ENCODE data around the gene NEDD4L. TPM values are rescaled to one million over a fixed set of nuclear protein-coding genes. Genes with fewer than 3 reads are reported as not detected.

The NEDD4L gene
- polyA plus RNA-seq, 1 donor (not counting 4 experiments of a cell fraction or from before 2014, with no cell fraction given): 52.6 TPM

DNA sequence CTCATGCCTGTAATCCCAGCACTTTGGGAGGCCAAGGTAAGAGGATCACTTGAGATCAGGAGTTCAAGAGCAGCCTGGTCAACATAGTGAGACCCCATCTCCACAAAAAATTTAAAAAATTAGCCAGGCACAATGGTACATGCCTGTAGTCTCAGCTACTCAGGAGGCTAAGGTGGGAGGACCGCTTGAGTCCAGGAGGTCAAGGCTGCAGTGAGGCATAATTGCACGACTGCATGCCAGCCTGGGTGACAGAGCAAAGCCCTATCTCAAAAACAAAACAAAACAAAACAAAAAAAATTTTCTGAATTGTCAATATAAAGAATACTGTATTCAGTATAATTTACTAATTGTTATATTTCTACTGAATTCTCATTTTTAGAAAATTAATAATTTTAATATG, 20.9 kb upstream of the NEDD4L start:
- dilution Hi-C loops (cut with MboI; ENCODE audit: extremely low pct_ligation_motif_present, low sequenced_read_pairs): no loop called here
- DNase-seq (ENCODE audit: low read depth, low spot score): no peak
- FAIRE-seq: no peak

DNA sequence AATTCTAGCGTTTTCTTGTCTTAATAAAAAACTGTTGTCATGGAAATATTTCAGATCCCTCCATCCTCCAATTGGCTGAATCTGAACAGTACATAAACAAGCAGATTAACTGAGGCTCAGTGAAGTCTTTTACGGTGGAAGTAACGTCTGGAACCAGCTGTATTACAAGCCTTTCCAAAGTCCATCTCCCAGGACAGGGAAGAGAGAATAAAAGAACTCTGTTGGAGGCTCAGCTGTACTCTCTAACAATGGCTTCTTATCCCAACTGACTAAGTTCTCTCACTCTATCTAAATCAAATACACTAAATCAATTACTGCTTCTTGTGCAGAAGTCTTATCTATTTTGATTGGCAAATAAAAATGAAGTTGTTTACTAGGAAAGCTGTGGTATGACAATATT, 19.9 kb upstream of the NEDD4L start:
- no peak for DNase-seq (ENCODE audit: low read depth, low spot score)
- Histone ChIP-seq H3K79me2 (ENCODE audit: control insufficient read depth, insufficient read depth, low read length) (no peaks in the 10 kb centered on the region), H3K4me1 (ENCODE audit: control insufficient read depth, extremely low read depth, insufficient read depth, low read length) (no peaks in the 10 kb centered on the region), H3K27ac (ENCODE audit: control insufficient read depth, insufficient read depth, low read length) (no peak overlapping the region), H4K20me1 (ENCODE audit: control insufficient read depth, extremely low read depth, insufficient read depth, low read length) (no peaks in the 10 kb centered on the region), H3K4me2 (ENCODE audit: control insufficient read depth, extremely low read depth, insufficient read depth, low read depth, low read length) (no peak overlapping the region), H3K9me3 (ENCODE audit: control insufficient read depth, low read depth, low read length) (no peaks in the 10 kb centered on the region), H3K4me3 (ENCODE audit: control insufficient read depth in 2 of 3, extremely low read depth in 1 of 3, insufficient read depth in 2 of 3, low read depth in 1 of 3, low read length in 3 of 3) (no peak overlapping the region), H3K9ac (ENCODE audit: control insufficient read depth, extremely low read depth, insufficient read depth, low read length) (no peak overlapping the region), H3K9me1 (ENCODE audit: control insufficient read depth, extremely low read depth, insufficient read depth, low read length) (no peaks in the 10 kb centered on the region), H2AFZ (ENCODE audit: control insufficient read depth, low read length) (no peak overlapping the region), H3K27me3 (ENCODE audit: control insufficient read depth, extremely low read depth, insufficient read depth, low read length) (peaks cover 2% of the 10 kb centered on the region), H3K36me3 (ENCODE audit: control insufficient read depth in 2 of 2, extremely low read depth in 1 of 2, insufficient read depth in 2 of 2, low read length in 2 of 2) (no peaks in the 10 kb centered on the region)
- FAIRE-seq: no peak
- TF ChIP-seq, protein P1, sequence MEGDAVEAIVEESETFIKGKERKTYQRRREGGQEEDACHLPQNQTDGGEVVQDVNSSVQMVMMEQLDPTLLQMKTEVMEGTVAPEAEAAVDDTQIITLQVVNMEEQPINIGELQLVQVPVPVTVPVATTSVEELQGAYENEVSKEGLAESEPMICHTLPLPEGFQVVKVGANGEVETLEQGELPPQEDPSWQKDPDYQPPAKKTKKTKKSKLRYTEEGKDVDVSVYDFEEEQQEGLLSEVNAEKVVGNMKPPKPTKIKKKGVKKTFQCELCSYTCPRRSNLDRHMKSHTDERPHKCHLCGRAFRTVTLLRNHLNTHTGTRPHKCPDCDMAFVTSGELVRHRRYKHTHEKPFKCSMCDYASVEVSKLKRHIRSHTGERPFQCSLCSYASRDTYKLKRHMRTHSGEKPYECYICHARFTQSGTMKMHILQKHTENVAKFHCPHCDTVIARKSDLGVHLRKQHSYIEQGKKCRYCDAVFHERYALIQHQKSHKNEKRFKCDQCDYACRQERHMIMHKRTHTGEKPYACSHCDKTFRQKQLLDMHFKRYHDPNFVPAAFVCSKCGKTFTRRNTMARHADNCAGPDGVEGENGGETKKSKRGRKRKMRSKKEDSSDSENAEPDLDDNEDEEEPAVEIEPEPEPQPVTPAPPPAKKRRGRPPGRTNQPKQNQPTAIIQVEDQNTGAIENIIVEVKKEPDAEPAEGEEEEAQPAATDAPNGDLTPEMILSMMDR (optimal IDR thresholded peaks at IDR 0.05 in 1 of 3, IDR thresholded peaks at IDR 0.05 in 1 of 3, conservative IDR thresholded peaks at IDR 0.05 in 1 of 3; ENCODE audit: extremely low read depth in 1 of 3, insufficient read depth in 2 of 3, low read length in 3 of 3): no peak
- TF ChIP-seq EZH2 (IDR thresholded peaks at IDR 0.05; ENCODE audit: low read length): no peak
- dilution Hi-C loops (cut with MboI; ENCODE audit: extremely low pct_ligation_motif_present, low sequenced_read_pairs): no loop called here

More for the DNA sequence above, 20.9 kb upstream of the NEDD4L start:
- no peaks in the 10 kb centered on the region for H4K20me1 ChIP-seq (ENCODE audit: control insufficient read depth, extremely low read depth, insufficient read depth, low read length)
- H3K9me3 ChIP-seq (ENCODE audit: control insufficient read depth, low read depth, low read length): no peaks in the 10 kb centered on the region
- no peak overlapping the region for H3K4me3 ChIP-seq (ENCODE audit: control insufficient read depth in 2 of 3, extremely low read depth in 1 of 3, insufficient read depth in 2 of 3, low read depth in 1 of 3, low read length in 3 of 3)
- H3K36me3 ChIP-seq (ENCODE audit: control insufficient read depth in 2 of 2, extremely low read depth in 1 of 2, insufficient read depth in 2 of 2, low read length in 2 of 2): no peaks in the 10 kb centered on the region
- H3K27ac ChIP-seq (ENCODE audit: control insufficient read depth, insufficient read depth, low read length): no peak overlapping the region
- no peaks in the 10 kb centered on the region for H3K4me1 ChIP-seq (ENCODE audit: control insufficient read depth, extremely low read depth, insufficient read depth, low read length)
- no peak overlapping the region for H3K4me2 ChIP-seq (ENCODE audit: control insufficient read depth, extremely low read depth, insufficient read depth, low read depth, low read length)
- H3K9me1 ChIP-seq (ENCODE audit: control insufficient read depth, extremely low read depth, insufficient read depth, low read length): no peaks in the 10 kb centered on the region
- no peaks in the 10 kb centered on the region for H3K27me3 ChIP-seq (ENCODE audit: control insufficient read depth, extremely low read depth, insufficient read depth, low read length)
- no peaks in the 10 kb centered on the region for H3K79me2 ChIP-seq (ENCODE audit: control insufficient read depth, insufficient read depth, low read length)
- no peak overlapping the region for H3K9ac ChIP-seq (ENCODE audit: control insufficient read depth, extremely low read depth, insufficient read depth, low read length)
- H2AFZ ChIP-seq (ENCODE audit: control insufficient read depth, low read length): no peak overlapping the region
- TF ChIP-seq, protein P1 (optimal IDR thresholded peaks at IDR 0.05 in 1 of 3, IDR thresholded peaks at IDR 0.05 in 1 of 3, conservative IDR thresholded peaks at IDR 0.05 in 1 of 3; ENCODE audit: extremely low read depth in 1 of 3, insufficient read depth in 2 of 3, low read length in 3 of 3): no peak
- no peak for TF ChIP-seq EZH2 (IDR thresholded peaks at IDR 0.05; ENCODE audit: low read length)

Measured in keratinocyte (primary cell).